Mesothelial cell of epicardium (in vitro differentiated cells): ENCODE results near the gene LIMS1. TPM values are rescaled to one million over a fixed set of nuclear protein-coding genes. Genes with fewer than 3 reads are reported as not detected.

Experiments
- DNase-seq, 2 experiments: peaks; one replicate each; pipeline ENCODE4 v3.0.0; 2021; ENCODE audit warnings: low spot score in 2 of 2; ENCODE audit not compliant: unreplicated experiment in 2 of 2
- H3K27ac Mint-ChIP-seq: 2 replicates; pipeline ENCODE4 v1.8.0; 2021; ENCODE audit warnings: mixed read lengths
- H3K27me3 Mint-ChIP-seq: 2 replicates; pipeline ENCODE4 v1.8.0; 2021; ENCODE audit warnings: low read depth, mixed read lengths
- H3K36me3 Mint-ChIP-seq: 2 replicates; pipeline ENCODE4 v1.8.0; 2021; ENCODE audit warnings: mixed read lengths
- H3K4me1 Mint-ChIP-seq: 2 replicates; pipeline ENCODE4 v1.8.0; 2021; ENCODE audit warnings: mixed read lengths
- H3K4me3 Mint-ChIP-seq: 2 replicates; pipeline ENCODE4 v1.8.0; 2021; ENCODE audit warnings: mild to moderate bottlenecking, moderate library complexity, mixed read lengths
- H3K9me3 Mint-ChIP-seq: 2 replicates; pipeline ENCODE4 v1.8.0; 2021; ENCODE audit warnings: mixed read lengths
- CTCF ChIP-seq: fragments of 200-600 bp; sonication (generic); IDR thresholded peaks from one replicate; pipeline ENCODE4 v1.5.0; 2021; ENCODE audit warnings: antibody characterized with exemption; ENCODE audit not compliant: unreplicated experiment
- total RNA-seq: library from RNA; stranded (reverse); gene quantifications from 3 replicates; pipeline ENCODE4 v1.2.1, GENCODE V29; 2021

LIMS1 gene
- total RNA-seq, 1 donor from 2014 or later: 46.6 TPM

GRCh38 chr2:108632332-108633160 is 98.3 kb downstream of the LIMS1 start:
- Mint-ChIP-seq H3K9me3 (no peaks in the 10 kb centered on the region), H3K27ac (peak overlapping the region; percentile 39), H3K4me3 (no peak overlapping the region), H3K36me3 (no peaks in the 10 kb centered on the region), H3K4me1 (peaks cover 44% of the 10 kb centered on the region), H3K27me3 (no peaks in the 10 kb centered on the region)
- no peak for DNase-seq
- TF ChIP-seq CTCF: no peak

GRCh38 chr2:108633409-108633808 is 99.1 kb downstream of the LIMS1 start:
- no peaks in the 10 kb centered on the region for H3K9me3 Mint-ChIP-seq
- TF ChIP-seq CTCF: no peak
- peaks cover 44% of the 10 kb centered on the region for H3K4me1 Mint-ChIP-seq
- no peak overlapping the region for H3K4me3 Mint-ChIP-seq
- no peaks in the 10 kb centered on the region for H3K36me3 Mint-ChIP-seq
- no peaks in the 10 kb centered on the region for H3K27me3 Mint-ChIP-seq
- DNase-seq: no peak
- H3K27ac Mint-ChIP-seq: peak overlapping the region; percentile 39

- H3K9me3 Mint-ChIP-seq: no peaks in the 10 kb centered on the region
- no peak for TF ChIP-seq CTCF
- no peak for DNase-seq
- no peaks in the 10 kb centered on the region for H3K27me3 Mint-ChIP-seq
- H3K36me3 Mint-ChIP-seq: no peaks in the 10 kb centered on the region
- peaks cover 44% of the 10 kb centered on the region for H3K4me1 Mint-ChIP-seq
- peak overlapping the region; percentile 55 for H3K27ac Mint-ChIP-seq
- no peak overlapping the region for H3K4me3 Mint-ChIP-seq
These were observed 99.7 kb downstream of the LIMS1 start for GRCh38 chr2:108634011-108634410.

GRCh38 chr2:108634576-108635160 is 100.4 kb downstream of the LIMS1 start:
- Mint-ChIP-seq H3K27me3 (no peaks in the 10 kb centered on the region), H3K4me3 (no peak overlapping the region), H3K27ac (no peak overlapping the region), H3K9me3 (no peaks in the 10 kb centered on the region), H3K4me1 (peaks cover 44% of the 10 kb centered on the region), H3K36me3 (no peaks in the 10 kb centered on the region)
- DNase-seq: no peak
- no peak for TF ChIP-seq CTCF

- no peaks in the 10 kb centered on the region for H3K36me3 Mint-ChIP-seq
- DNase-seq: no peak
- no peaks in the 10 kb centered on the region for H3K27me3 Mint-ChIP-seq
- H3K27ac Mint-ChIP-seq: peak overlapping the region; percentile 2
- H3K4me1 Mint-ChIP-seq: peaks cover 39% of the 10 kb centered on the region
- H3K9me3 Mint-ChIP-seq: no peaks in the 10 kb centered on the region
- TF ChIP-seq CTCF: no peak
- H3K4me3 Mint-ChIP-seq: no peak overlapping the region
These were observed 101.5 kb downstream of the LIMS1 start for GRCh38 chr2:108635630-108636354.
